DND-41 (cell line): ENCODE data around the gene AKR1C3.

ENCODE experiments used
- ATAC-seq: fragments of 200-7000 bp; cut with Tn5 transposase; 3 replicates; pipeline ENCODE4 v1.9.1; 2021; ENCODE audit warnings: low read depth; ENCODE audit not compliant: insufficient read depth
- DNase-seq: peaks from one replicate; pipeline ENCODE4 v3.0.0-alpha.2; 2020
- H2AFZ ChIP-seq: 2 replicates; pipeline ENCODE4 v1.6.0; 2012; ENCODE audit warnings: low read depth, low read length
- H3K27ac ChIP-seq: 2 replicates; pipeline ENCODE4 v1.5.1; 2012; ENCODE audit warnings: low read length, inconsistent platforms
- H3K27me3 ChIP-seq: fragments of 200-600 bp; sonication (generic); 2 replicates; pipeline ENCODE4 v1.6.0; 2012; ENCODE audit warnings: low read length, mild to moderate bottlenecking, inconsistent platforms; ENCODE audit not compliant: insufficient read depth, poor library complexity
- H3K36me3 ChIP-seq: 2 replicates; pipeline ENCODE4 v1.5.1; 2012; ENCODE audit warnings: low read length, inconsistent platforms; ENCODE audit not compliant: insufficient read depth
- H3K4me1 ChIP-seq: 2 replicates; pipeline ENCODE4 v1.5.1; 2012; ENCODE audit warnings: mild to moderate bottlenecking, low read length; ENCODE audit not compliant: insufficient read depth
- H3K4me2 ChIP-seq: 2 replicates; pipeline ENCODE4 v1.6.0; 2012; ENCODE audit warnings: mild to moderate bottlenecking, moderate library complexity, low read length, inconsistent platforms; ENCODE audit not compliant: insufficient read depth
- H3K4me3 ChIP-seq, 2 experiments: fragments of 200-600 bp in 1 of 2; shearing (Covaris generic) in 1 of 2; 2 replicates each; pipeline ENCODE4 v1.5.1; 2012 to 2016; ENCODE audit warnings: inconsistent platforms in 2 of 2, low read length in 2 of 2, mild to moderate bottlenecking in 2 of 2, low read depth in 1 of 2, moderate library complexity in 1 of 2
- H3K79me2 ChIP-seq: 2 replicates; pipeline ENCODE4 v1.6.0; 2012; ENCODE audit warnings: low read length, inconsistent platforms; ENCODE audit not compliant: insufficient read depth
- H3K9ac ChIP-seq: 2 replicates; pipeline ENCODE4 v1.6.0; 2012; ENCODE audit warnings: low read depth, mild to moderate bottlenecking, inconsistent platforms, low read length, moderate library complexity
- H3K9me3 ChIP-seq: 2 replicates; pipeline ENCODE4 v1.5.1; 2012; ENCODE audit warnings: low read length, moderate library complexity, mild to moderate bottlenecking, inconsistent platforms; ENCODE audit not compliant: insufficient read depth, severe bottlenecking
- H4K20me1 ChIP-seq: 2 replicates; pipeline ENCODE4 v1.6.0; 2012; ENCODE audit warnings: low read length; ENCODE audit not compliant: insufficient read depth
- CTCF ChIP-seq: IDR thresholded peaks from 2 replicates; pipeline ENCODE4 v1.5.1; 2012; ENCODE audit warnings: borderline replicate concordance, low read length, moderate library complexity, mild to moderate bottlenecking; ENCODE audit not compliant: poor library complexity, severe bottlenecking; ENCODE audit errors: extremely low read depth
- EZH2 ChIP-seq: IDR thresholded peaks from 3 replicates; pipeline ENCODE4 v1.6.1; 2012; ENCODE audit warnings: borderline replicate concordance, low read depth, mild to moderate bottlenecking, moderate library complexity, low read length, inconsistent platforms; ENCODE audit not compliant: severe bottlenecking

The AKR1C3 gene

GRCh38 chr10:5071411-5072198, 22.6 kb upstream of the AKR1C3 start:
- DNase-seq: no peak
- no peaks in the 10 kb centered on the region for H3K4me1 ChIP-seq

GRCh38 chr10:5073659-5074058, 20.6 kb upstream of the AKR1C3 start:
- H3K9me3 ChIP-seq: no peaks in the 10 kb centered on the region
- ATAC-seq: no peak

More at GRCh38 chr10:5071411-5072198, 22.6 kb upstream of the AKR1C3 start:
- no peaks in the 10 kb centered on the region for H3K36me3 ChIP-seq
- no peaks in the 10 kb centered on the region for H3K27me3 ChIP-seq
- no peak overlapping the region for H3K27ac ChIP-seq
- no peak overlapping the region for H3K9ac ChIP-seq
- H3K4me3 ChIP-seq: no peak overlapping the region
- no peak for ATAC-seq
- no peaks in the 10 kb centered on the region for H4K20me1 ChIP-seq
- no peaks in the 10 kb centered on the region for H3K79me2 ChIP-seq
- no peak for TF ChIP-seq EZH2
- TF ChIP-seq CTCF: no peak
- no peak overlapping the region for H2AFZ ChIP-seq
- H3K9me3 ChIP-seq: no peaks in the 10 kb centered on the region
- H3K4me2 ChIP-seq: no peak overlapping the region

GRCh38 chr10:5076615-5077014, 17.6 kb upstream of the AKR1C3 start:
- Histone ChIP-seq H3K79me2 (no peaks in the 10 kb centered on the region), H3K27ac (no peak overlapping the region), H3K36me3 (no peaks in the 10 kb centered on the region), H3K9ac (no peak overlapping the region), H3K4me1 (no peaks in the 10 kb centered on the region), H2AFZ (no peak overlapping the region), H3K9me3 (no peaks in the 10 kb centered on the region), H4K20me1 (no peaks in the 10 kb centered on the region), H3K4me2 (no peak overlapping the region), H3K4me3 (no peak overlapping the region), H3K27me3 (no peaks in the 10 kb centered on the region)
- ATAC-seq: no peak
- DNase-seq: no peak
- TF ChIP-seq EZH2 (no peak), CTCF (no peak)

More at GRCh38 chr10:5073659-5074058, 20.6 kb upstream of the AKR1C3 start:
- Histone ChIP-seq H3K9ac (no peak overlapping the region), H3K4me2 (no peak overlapping the region), H2AFZ (no peak overlapping the region), H3K27me3 (no peaks in the 10 kb centered on the region), H3K4me1 (no peaks in the 10 kb centered on the region), H3K4me3 (no peak overlapping the region), H3K79me2 (no peaks in the 10 kb centered on the region), H3K27ac (no peak overlapping the region), H4K20me1 (no peaks in the 10 kb centered on the region), H3K36me3 (no peaks in the 10 kb centered on the region)
- DNase-seq: no peak
- TF ChIP-seq CTCF (no peak), EZH2 (no peak)
